ENCODE results near the gene TLCD4. TPM values are rescaled to one million over a fixed set of nuclear protein-coding genes. Genes with fewer than 3 reads are reported as not detected.
"Not testable (repeated sequence)": the region's sequence is repeated elsewhere in the genome, so short reads cannot be mapped to it uniquely, and the experiment has no call there.

Gene TLCD4
- total RNA-seq, 1 experiment from 2014 or later, result 12.1 TPM

GRCh38 chr1:95154096-95154495 lies 36.9 kb downstream of the TLCD4 start (continued):
- no peak for TF ChIP-seq ZBTB33 (IDR thresholded peaks at IDR 0.05; ENCODE audit: extremely low read depth, insufficient replicate concordance, low read length)
- TF ChIP-seq SP1 (IDR thresholded peaks at IDR 0.05; ENCODE audit: low read depth), result no peak
- TF ChIP-seq JUND (IDR thresholded peaks at IDR 0.05), result no peak
- no peak for TF ChIP-seq POLR2A (IDR thresholded peaks at IDR 0.05; ENCODE audit: borderline replicate concordance, extremely low read depth, insufficient read depth, insufficient read length)

- intact Hi-C loops (cut with micrococcal nuclease); H3K36me3 ChIP-seq (ENCODE audit: control insufficient read depth in 1 of 2, insufficient read depth in 2 of 2, low read length in 2 of 2); RAD21 ChIA-PET (ENCODE audit: low non-redundant PET in 1 of 2, low total read pairs in 2 of 2, uncharacterized antibody in 2 of 2, unreplicated experiment in 2 of 2); H2AFZ ChIP-seq (ENCODE audit: low read depth, low read length, poor library complexity, severe bottlenecking); H3K27ac ChIP-seq (ENCODE audit: low read depth, low read length); H3K4me3 ChIP-seq (replicated peaks in 1 of 2; ENCODE audit: low read depth in 1 of 2, low read length in 2 of 2); H3K4me2 ChIP-seq (ENCODE audit: low read length); H3K27me3 ChIP-seq (ENCODE audit: insufficient read depth, low read length); H3K9me3 ChIP-seq (ENCODE audit: control insufficient read depth in 1 of 2, insufficient read depth in 1 of 2, low read depth in 1 of 2, low read length in 2 of 2); POLR2A ChIA-PET; ATAC-seq; CTCF ChIA-PET; H4K20me1 ChIP-seq (ENCODE audit: insufficient read depth); DNase-seq (ENCODE audit: low read depth, low spot score); H3K9ac ChIP-seq (ENCODE audit: low read length); H3K9me2 ChIP-seq (ENCODE audit: insufficient read depth); H3K79me2 ChIP-seq (ENCODE audit: insufficient read depth, low read length); BruUV-seq (replicated peaks): not testable (repeated sequence)
- peaks cover 16 to 27% of the 10 kb centered on the region in 2 experiments for H3K4me1 ChIP-seq (ENCODE audit: control insufficient read depth in 1 of 2, insufficient read depth in 2 of 2, low read length in 2 of 2)
Measured at GRCh38 chr1:95165569-95165968, 48.4 kb downstream of the TLCD4 start.

Other genes starting within 250 kb of the TLCD4 start
- 109 TPM for gene CNN3, start 190.2 kb upstream of the TLCD4 start, total RNA-seq (2021; ENCODE audit: unreplicated experiment)
- 5.7 TPM for gene ALG14, start 44.4 kb upstream of the TLCD4 start, total RNA-seq (2021; ENCODE audit: unreplicated experiment)
- gene RWDD3, start 116.9 kb downstream of the TLCD4 start, total RNA-seq (2021; ENCODE audit: unreplicated experiment), result 12.4 TPM